Measurements from ENCODE around the gene POLR2H. TPM values are rescaled to one million over a fixed set of nuclear protein-coding genes. Genes with fewer than 3 reads are reported as not detected.
A peak's percentile ranks its signal among the peaks of the same experiment; 100 is the strongest.

The POLR2H gene
- total RNA-seq, 1 experiment from 2014 or later = 133 TPM

DNA sequence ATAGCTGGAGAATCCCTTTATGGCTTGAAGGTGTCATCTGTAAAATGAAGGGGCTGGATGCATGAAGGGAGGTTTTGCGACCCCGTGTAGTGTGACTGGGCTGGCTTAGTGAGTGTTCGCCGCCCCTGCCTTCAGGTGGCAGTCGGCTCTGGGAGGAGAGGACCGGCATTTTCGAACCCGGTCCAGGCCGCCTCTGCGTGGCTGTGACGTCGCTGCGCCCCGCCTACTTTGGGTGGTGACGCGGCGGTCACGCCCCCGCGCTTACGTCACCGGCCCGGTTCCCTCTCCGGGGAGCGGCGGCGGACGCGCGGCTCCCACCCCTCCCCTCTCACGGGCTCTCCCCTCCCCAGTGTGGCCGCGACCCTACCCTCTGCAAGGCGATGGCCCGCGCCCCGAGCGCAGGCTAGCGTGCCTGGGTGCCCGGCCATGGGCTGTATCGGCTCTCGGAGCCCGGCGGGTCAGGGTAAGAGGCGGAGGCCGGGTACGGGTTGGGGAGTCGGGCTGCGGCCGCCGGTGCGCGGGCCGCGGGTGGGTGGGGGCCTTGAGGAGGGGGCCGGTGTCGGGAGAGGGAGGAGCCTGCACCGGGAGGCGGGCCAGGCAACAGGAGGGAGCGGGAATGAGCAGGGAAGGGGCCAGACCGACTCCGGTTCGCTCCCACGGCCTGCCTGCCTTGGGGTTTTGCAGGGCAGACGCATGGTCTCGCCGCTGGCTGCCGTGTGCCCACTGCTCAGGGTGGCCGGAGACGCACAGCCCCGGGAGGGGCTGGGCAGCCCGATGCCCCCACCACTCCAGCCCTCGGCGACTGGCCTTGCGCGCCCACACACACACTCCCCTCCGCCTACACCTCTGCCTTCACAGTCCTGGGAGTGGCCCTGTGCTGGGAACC is 25.6 kb upstream of the POLR2H start (continued):
- TF ChIP-seq ZNF219 (CRISPR knock-in tag; IDR thresholded peaks at IDR 0.05; ENCODE audit: borderline replicate concordance) = no peak
- no peak for TF ChIP-seq ZNF138 (CRISPR knock-in tag; conservative IDR thresholded peaks at IDR 0.05)
- TF ChIP-seq, protein P1, sequence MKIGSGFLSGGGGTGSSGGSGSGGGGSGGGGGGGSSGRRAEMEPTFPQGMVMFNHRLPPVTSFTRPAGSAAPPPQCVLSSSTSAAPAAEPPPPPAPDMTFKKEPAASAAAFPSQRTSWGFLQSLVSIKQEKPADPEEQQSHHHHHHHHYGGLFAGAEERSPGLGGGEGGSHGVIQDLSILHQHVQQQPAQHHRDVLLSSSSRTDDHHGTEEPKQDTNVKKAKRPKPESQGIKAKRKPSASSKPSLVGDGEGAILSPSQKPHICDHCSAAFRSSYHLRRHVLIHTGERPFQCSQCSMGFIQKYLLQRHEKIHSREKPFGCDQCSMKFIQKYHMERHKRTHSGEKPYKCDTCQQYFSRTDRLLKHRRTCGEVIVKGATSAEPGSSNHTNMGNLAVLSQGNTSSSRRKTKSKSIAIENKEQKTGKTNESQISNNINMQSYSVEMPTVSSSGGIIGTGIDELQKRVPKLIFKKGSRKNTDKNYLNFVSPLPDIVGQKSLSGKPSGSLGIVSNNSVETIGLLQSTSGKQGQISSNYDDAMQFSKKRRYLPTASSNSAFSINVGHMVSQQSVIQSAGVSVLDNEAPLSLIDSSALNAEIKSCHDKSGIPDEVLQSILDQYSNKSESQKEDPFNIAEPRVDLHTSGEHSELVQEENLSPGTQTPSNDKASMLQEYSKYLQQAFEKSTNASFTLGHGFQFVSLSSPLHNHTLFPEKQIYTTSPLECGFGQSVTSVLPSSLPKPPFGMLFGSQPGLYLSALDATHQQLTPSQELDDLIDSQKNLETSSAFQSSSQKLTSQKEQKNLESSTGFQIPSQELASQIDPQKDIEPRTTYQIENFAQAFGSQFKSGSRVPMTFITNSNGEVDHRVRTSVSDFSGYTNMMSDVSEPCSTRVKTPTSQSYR (CRISPR knock-in tag; IDR thresholded peaks at IDR 0.05) = 0 out of 2 replicates have a peak, but pooled peaks have one; percentile 28
- TF ChIP-seq CBFB (CRISPR knock-in tag; IDR thresholded peaks at IDR 0.05; ENCODE audit: low read depth) = no peak
- TF ChIP-seq, protein P2, sequence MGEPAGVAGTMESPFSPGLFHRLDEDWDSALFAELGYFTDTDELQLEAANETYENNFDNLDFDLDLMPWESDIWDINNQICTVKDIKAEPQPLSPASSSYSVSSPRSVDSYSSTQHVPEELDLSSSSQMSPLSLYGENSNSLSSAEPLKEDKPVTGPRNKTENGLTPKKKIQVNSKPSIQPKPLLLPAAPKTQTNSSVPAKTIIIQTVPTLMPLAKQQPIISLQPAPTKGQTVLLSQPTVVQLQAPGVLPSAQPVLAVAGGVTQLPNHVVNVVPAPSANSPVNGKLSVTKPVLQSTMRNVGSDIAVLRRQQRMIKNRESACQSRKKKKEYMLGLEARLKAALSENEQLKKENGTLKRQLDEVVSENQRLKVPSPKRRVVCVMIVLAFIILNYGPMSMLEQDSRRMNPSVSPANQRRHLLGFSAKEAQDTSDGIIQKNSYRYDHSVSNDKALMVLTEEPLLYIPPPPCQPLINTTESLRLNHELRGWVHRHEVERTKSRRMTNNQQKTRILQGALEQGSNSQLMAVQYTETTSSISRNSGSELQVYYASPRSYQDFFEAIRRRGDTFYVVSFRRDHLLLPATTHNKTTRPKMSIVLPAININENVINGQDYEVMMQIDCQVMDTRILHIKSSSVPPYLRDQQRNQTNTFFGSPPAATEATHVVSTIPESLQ (CRISPR knock-in tag; IDR thresholded peaks at IDR 0.05) = no peak
- TF ChIP-seq ZNF416 (CRISPR knock-in tag; IDR thresholded peaks at IDR 0.05) = peak; percentile 80
- no peak for TF ChIP-seq GRHL2 (CRISPR knock-in tag; IDR thresholded peaks at IDR 0.05; ENCODE audit: insufficient replicate concordance, severe bottlenecking)
- peak; percentile 31; the same call in 1 of the 2 replicates for TF ChIP-seq GABPB1 (CRISPR knock-in tag; IDR thresholded peaks at IDR 0.05)
- no peak for TF ChIP-seq NR3C1 (CRISPR knock-in tag; conservative IDR thresholded peaks at IDR 0.05; ENCODE audit: low read depth)
- TF ChIP-seq, protein P3, sequence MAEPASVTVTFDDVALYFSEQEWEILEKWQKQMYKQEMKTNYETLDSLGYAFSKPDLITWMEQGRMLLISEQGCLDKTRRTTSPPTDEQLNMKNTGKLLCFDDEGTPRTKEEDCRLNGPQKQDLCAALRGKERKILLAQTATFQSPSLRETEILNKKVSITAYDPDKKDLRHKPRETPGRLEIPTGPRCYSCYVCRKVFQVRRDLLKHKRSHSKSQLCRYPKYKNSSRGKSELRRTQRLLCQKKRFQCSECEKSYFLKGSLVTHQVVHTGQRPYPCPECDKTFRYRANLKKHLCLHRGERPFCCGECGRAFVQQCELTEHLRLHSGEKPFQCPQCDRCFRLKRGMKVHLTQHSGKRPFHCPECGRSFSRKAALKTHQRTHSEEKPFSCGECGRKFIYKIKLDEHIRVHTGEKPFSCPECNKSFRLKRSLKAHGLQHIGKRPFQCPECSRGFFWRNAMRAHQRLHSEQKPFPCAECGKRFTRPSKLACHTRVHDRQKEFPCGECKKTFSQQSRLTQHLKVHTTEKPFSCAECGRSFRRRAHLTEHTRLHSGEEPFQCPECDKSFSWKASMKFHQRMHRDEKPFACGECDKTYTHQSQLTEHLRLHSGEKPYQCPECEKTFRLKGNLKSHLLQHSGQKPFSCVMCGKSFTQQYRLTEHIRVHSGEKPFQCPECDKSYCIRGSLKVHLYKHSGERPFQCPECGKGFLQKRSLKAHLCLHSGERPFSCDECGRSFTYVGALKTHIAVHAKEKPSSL (CRISPR knock-in tag; conservative IDR thresholded peaks at IDR 0.05) = no peak
- TF ChIP-seq, protein P4, sequence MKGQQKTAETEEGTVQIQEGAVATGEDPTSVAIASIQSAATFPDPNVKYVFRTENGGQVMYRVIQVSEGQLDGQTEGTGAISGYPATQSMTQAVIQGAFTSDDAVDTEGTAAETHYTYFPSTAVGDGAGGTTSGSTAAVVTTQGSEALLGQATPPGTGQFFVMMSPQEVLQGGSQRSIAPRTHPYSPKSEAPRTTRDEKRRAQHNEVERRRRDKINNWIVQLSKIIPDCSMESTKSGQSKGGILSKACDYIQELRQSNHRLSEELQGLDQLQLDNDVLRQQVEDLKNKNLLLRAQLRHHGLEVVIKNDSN (CRISPR knock-in tag; IDR thresholded peaks at IDR 0.05) = peak; percentile 71

DNA sequence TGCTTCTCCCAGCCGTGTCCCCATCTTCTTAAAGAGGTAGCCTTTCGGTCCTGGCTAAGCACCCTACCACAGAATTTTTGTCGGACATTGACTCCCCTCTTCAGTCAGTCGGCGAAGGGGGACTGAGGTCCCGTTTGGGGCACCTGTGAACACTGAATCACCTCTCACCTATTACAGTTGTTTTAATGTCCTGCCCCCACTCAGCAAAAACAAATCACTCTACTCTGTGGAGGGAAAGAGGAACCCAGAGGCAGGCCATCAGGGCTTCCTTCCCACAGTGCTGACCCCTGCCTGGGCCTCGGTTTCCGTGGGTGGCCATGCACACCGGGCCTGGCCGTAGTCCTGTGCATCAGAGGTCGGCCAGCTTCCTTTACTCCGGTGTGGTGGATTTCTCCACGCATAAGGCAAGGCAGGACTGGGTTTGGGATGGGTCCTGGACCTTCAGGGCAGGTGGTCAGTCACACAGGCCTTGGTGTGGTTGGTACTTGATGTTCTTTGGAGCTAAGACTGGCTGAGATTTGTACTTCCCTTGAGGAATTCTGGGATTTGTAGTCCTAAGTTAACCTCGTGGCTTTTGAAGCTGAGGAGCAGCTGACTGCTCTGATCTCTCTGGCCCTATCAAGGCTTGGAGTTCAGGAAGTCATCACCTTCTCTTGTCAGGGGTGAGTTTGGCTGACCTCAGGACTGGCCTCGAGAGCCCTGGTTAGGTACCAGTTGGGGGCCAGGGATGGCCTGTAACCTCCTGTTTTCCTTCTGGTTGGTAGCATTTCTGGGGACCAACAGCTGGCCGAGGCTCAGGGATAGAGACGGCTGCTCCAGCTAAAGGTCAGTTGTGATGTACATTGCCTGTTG is 24.7 kb upstream of the POLR2H start:
- no peaks in the 10 kb centered on the region for H3K9me3 Mint-ChIP-seq
- peak overlapping the region; percentile 93 for H3K27ac Mint-ChIP-seq
- peaks cover 40% of the 10 kb centered on the region for H3K4me1 Mint-ChIP-seq
- ChIA-PET POLR2A (interaction anchor here (1.0 to 1.3 kb wide), 5 partner anchors 9 to 189 kb away, joined by 3 to 6 read pairs (median 3); partner anchors contain the start of genes CLCN2 and POLR2H), CTCF (interaction anchor here (1.1 to 2.4 kb wide), 4 partner anchors 9 to 35 kb away, joined by 3 to 25 read pairs (median 10); no protein-coding TSS in a partner anchor)
- TF ChIP-seq, protein P5, sequence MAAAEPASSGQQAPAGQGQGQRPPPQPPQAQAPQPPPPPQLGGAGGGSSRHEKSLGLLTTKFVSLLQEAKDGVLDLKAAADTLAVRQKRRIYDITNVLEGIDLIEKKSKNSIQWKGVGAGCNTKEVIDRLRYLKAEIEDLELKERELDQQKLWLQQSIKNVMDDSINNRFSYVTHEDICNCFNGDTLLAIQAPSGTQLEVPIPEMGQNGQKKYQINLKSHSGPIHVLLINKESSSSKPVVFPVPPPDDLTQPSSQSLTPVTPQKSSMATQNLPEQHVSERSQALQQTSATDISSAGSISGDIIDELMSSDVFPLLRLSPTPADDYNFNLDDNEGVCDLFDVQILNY (CRISPR knock-in tag; IDR thresholded peaks at IDR 0.05) = no peak
- TF ChIP-seq NR1H2 (CRISPR knock-in tag; IDR thresholded peaks at IDR 0.05) = no peak
- TF ChIP-seq, protein P6, sequence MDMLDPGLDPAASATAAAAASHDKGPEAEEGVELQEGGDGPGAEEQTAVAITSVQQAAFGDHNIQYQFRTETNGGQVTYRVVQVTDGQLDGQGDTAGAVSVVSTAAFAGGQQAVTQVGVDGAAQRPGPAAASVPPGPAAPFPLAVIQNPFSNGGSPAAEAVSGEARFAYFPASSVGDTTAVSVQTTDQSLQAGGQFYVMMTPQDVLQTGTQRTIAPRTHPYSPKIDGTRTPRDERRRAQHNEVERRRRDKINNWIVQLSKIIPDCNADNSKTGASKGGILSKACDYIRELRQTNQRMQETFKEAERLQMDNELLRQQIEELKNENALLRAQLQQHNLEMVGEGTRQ (CRISPR knock-in tag; IDR thresholded peaks at IDR 0.05) = 0 out of 2 replicates have a peak, but pooled peaks have one; percentile 19
- TF ChIP-seq, protein P7, sequence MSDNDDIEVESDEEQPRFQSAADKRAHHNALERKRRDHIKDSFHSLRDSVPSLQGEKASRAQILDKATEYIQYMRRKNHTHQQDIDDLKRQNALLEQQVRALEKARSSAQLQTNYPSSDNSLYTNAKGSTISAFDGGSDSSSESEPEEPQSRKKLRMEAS (CRISPR knock-in tag; IDR thresholded peaks at IDR 0.05) = 0 out of 2 replicates have a peak, but pooled peaks have one; percentile 15
- DNase-seq (ENCODE audit: low spot score) (no peak), ATAC-seq (peak; percentile 6)
- H3K4me3 Mint-ChIP-seq = peak overlapping the region; percentile 92
- H3K27me3 Mint-ChIP-seq (ENCODE audit: low read depth) = no peaks in the 10 kb centered on the region
- peaks cover 34% of the 10 kb centered on the region for H3K36me3 Mint-ChIP-seq

Measured in WTC11 (cell line).